ENCODE data around the gene ERCC1.

Gene ERCC1

GRCh38 chr19:45445139-45445538, 21.4 kb upstream of the ERCC1 start:
- no peaks in the 10 kb centered on the region for H3K27me3 ChIP-seq (ENCODE audit: control insufficient read depth in 5 of 5, insufficient read depth in 4 of 5, low read length in 5 of 5)
- peak overlapping the region in 1 of 5 donors; percentile 70 for H3K4me3 ChIP-seq (ENCODE audit: low read depth in 1 of 5, low read length in 5 of 5)
- H3K36me3 ChIP-seq (ENCODE audit: control insufficient read depth in 5 of 5, insufficient read depth in 5 of 5, low read length in 5 of 5): no peaks in the 10 kb centered on the region
- H3K9me3 ChIP-seq (ENCODE audit: control insufficient read depth in 5 of 5, low read length in 5 of 5): no peaks in the 10 kb centered on the region
- H3K27ac ChIP-seq (ENCODE audit: low read depth, low read length): peak overlapping the region; percentile 92
- H3K9ac ChIP-seq (ENCODE audit: low read length in 5 of 5): no peak overlapping the region
- H3K4me1 ChIP-seq (ENCODE audit: control insufficient read depth in 5 of 5, insufficient read depth in 5 of 5, low read length in 5 of 5): peaks cover 4 to 39% (median 35%) of the 10 kb centered on the region in 5 donors

GRCh38 chr19:45444318-45445041, 20.8 kb upstream of the ERCC1 start:
- Histone ChIP-seq H3K36me3 (ENCODE audit: control insufficient read depth in 5 of 5, insufficient read depth in 5 of 5, low read length in 5 of 5) (no peaks in the 10 kb centered on the region), H3K9me3 (ENCODE audit: control insufficient read depth in 5 of 5, low read length in 5 of 5) (no peaks in the 10 kb centered on the region), H3K27me3 (ENCODE audit: control insufficient read depth in 5 of 5, insufficient read depth in 4 of 5, low read length in 5 of 5) (no peaks in the 10 kb centered on the region), H3K9ac (ENCODE audit: low read length in 5 of 5) (peak overlapping the region in 4 of 5 donors; percentile 45 to 69 (median 62)), H3K27ac (ENCODE audit: low read depth, low read length) (peak overlapping the region; percentile 92), H3K4me1 (ENCODE audit: control insufficient read depth in 5 of 5, insufficient read depth in 5 of 5, low read length in 5 of 5) (peaks cover 4 to 37% (median 33%) of the 10 kb centered on the region in 5 donors), H3K4me3 (ENCODE audit: low read depth in 1 of 5, low read length in 5 of 5) (peak overlapping the region; percentile 41 to 70 (median 59))

- Histone ChIP-seq H3K4me3 (ENCODE audit: low read depth in 1 of 5, low read length in 5 of 5) (peak overlapping the region; percentile 55 to 79 (median 66)), H3K36me3 (ENCODE audit: control insufficient read depth in 5 of 5, insufficient read depth in 5 of 5, low read length in 5 of 5) (no peaks in the 10 kb centered on the region), H3K4me1 (ENCODE audit: control insufficient read depth in 5 of 5, insufficient read depth in 5 of 5, low read length in 5 of 5) (peaks cover 4 to 34% (median 33%) of the 10 kb centered on the region in 5 donors), H3K27ac (ENCODE audit: low read depth, low read length) (peak overlapping the region; percentile 92), H3K27me3 (ENCODE audit: control insufficient read depth in 5 of 5, insufficient read depth in 4 of 5, low read length in 5 of 5) (no peaks in the 10 kb centered on the region), H3K9me3 (ENCODE audit: control insufficient read depth in 5 of 5, low read length in 5 of 5) (no peaks in the 10 kb centered on the region), H3K9ac (ENCODE audit: low read length in 5 of 5) (peak overlapping the region; percentile 63 to 85 (median 68))
Observed at GRCh38 chr19:45443462-45444317, 20.0 kb upstream of the ERCC1 start.

- H3K27me3 ChIP-seq (ENCODE audit: control insufficient read depth in 5 of 5, insufficient read depth in 4 of 5, low read length in 5 of 5): no peaks in the 10 kb centered on the region
- peak overlapping the region in 2 of 5 donors; percentile 33 to 80 for H3K9ac ChIP-seq (ENCODE audit: low read length in 5 of 5)
- peak overlapping the region; percentile 30 to 77 (median 55) for H3K4me3 ChIP-seq (ENCODE audit: low read depth in 1 of 5, low read length in 5 of 5)
- H3K4me1 ChIP-seq (ENCODE audit: control insufficient read depth in 5 of 5, insufficient read depth in 5 of 5, low read length in 5 of 5): peaks cover 4 to 34% (median 33%) of the 10 kb centered on the region in 5 donors
- peak overlapping the region; percentile 92 for H3K27ac ChIP-seq (ENCODE audit: low read depth, low read length)
- no peaks in the 10 kb centered on the region for H3K9me3 ChIP-seq (ENCODE audit: control insufficient read depth in 5 of 5, low read length in 5 of 5)
- no peaks in the 10 kb centered on the region for H3K36me3 ChIP-seq (ENCODE audit: control insufficient read depth in 5 of 5, insufficient read depth in 5 of 5, low read length in 5 of 5)
Observed at GRCh38 chr19:45442778-45443461, 19.2 kb upstream of the ERCC1 start.

GRCh38 chr19:45442408-45442777, 18.7 kb upstream of the ERCC1 start:
- Histone ChIP-seq H3K9me3 (ENCODE audit: control insufficient read depth in 5 of 5, low read length in 5 of 5) (no peaks in the 10 kb centered on the region), H3K27ac (ENCODE audit: low read depth, low read length) (peak overlapping the region; percentile 92), H3K27me3 (ENCODE audit: control insufficient read depth in 5 of 5, insufficient read depth in 4 of 5, low read length in 5 of 5) (no peaks in the 10 kb centered on the region), H3K4me3 (ENCODE audit: low read depth in 1 of 5, low read length in 5 of 5) (no peak overlapping the region), H3K4me1 (ENCODE audit: control insufficient read depth in 5 of 5, insufficient read depth in 5 of 5, low read length in 5 of 5) (peaks cover 4 to 34% (median 33%) of the 10 kb centered on the region in 5 donors), H3K9ac (ENCODE audit: low read length in 5 of 5) (no peak overlapping the region), H3K36me3 (ENCODE audit: control insufficient read depth in 5 of 5, insufficient read depth in 5 of 5, low read length in 5 of 5) (no peaks in the 10 kb centered on the region)

GRCh38 chr19:45440873-45441654, 17.3 kb upstream of the ERCC1 start:
- H3K27ac ChIP-seq (ENCODE audit: low read depth, low read length): peak overlapping the region; percentile 84
- H3K36me3 ChIP-seq (ENCODE audit: control insufficient read depth in 5 of 5, insufficient read depth in 5 of 5, low read length in 5 of 5): no peaks in the 10 kb centered on the region
- H3K9me3 ChIP-seq (ENCODE audit: control insufficient read depth in 5 of 5, low read length in 5 of 5): no peaks in the 10 kb centered on the region
- H3K4me1 ChIP-seq (ENCODE audit: control insufficient read depth in 5 of 5, insufficient read depth in 5 of 5, low read length in 5 of 5): peaks cover 4 to 34% (median 33%) of the 10 kb centered on the region in 5 donors
- peak overlapping the region in 1 of 5 donors; percentile 67 for H3K4me3 ChIP-seq (ENCODE audit: low read depth in 1 of 5, low read length in 5 of 5)
- H3K9ac ChIP-seq (ENCODE audit: low read length in 5 of 5): no peak overlapping the region
- no peaks in the 10 kb centered on the region for H3K27me3 ChIP-seq (ENCODE audit: control insufficient read depth in 5 of 5, insufficient read depth in 4 of 5, low read length in 5 of 5)

GRCh38 chr19:45440259-45440638, 16.5 kb upstream of the ERCC1 start:
- Histone ChIP-seq H3K4me3 (ENCODE audit: low read depth in 1 of 5, low read length in 5 of 5) (peak overlapping the region; percentile 55 to 67 (median 59)), H3K27ac (ENCODE audit: low read depth, low read length) (peak overlapping the region; percentile 84), H3K9ac (ENCODE audit: low read length in 5 of 5) (peak overlapping the region in 2 of 5 donors; percentile 73 to 76)

GRCh38 chr19:45439569-45440258, 16.0 kb upstream of the ERCC1 start:
- H3K4me3 ChIP-seq (ENCODE audit: low read depth in 1 of 5, low read length in 5 of 5): peak overlapping the region; percentile 55 to 67 (median 59)
- peaks cover 4 to 28% (median 26%) of the 10 kb centered on the region in 5 donors for H3K4me1 ChIP-seq (ENCODE audit: control insufficient read depth in 5 of 5, insufficient read depth in 5 of 5, low read length in 5 of 5)
- H3K36me3 ChIP-seq (ENCODE audit: control insufficient read depth in 5 of 5, insufficient read depth in 5 of 5, low read length in 5 of 5): no peaks in the 10 kb centered on the region
- H3K9me3 ChIP-seq (ENCODE audit: control insufficient read depth in 5 of 5, low read length in 5 of 5): no peaks in the 10 kb centered on the region
- no peaks in the 10 kb centered on the region for H3K27me3 ChIP-seq (ENCODE audit: control insufficient read depth in 5 of 5, insufficient read depth in 4 of 5, low read length in 5 of 5)
- peak overlapping the region; percentile 84 for H3K27ac ChIP-seq (ENCODE audit: low read depth, low read length)
- peak overlapping the region in 3 of 5 donors; percentile 70 to 76 (median 73) for H3K9ac ChIP-seq (ENCODE audit: low read length in 5 of 5)

More at GRCh38 chr19:45440259-45440638, 16.5 kb upstream of the ERCC1 start:
- Histone ChIP-seq H3K27me3 (ENCODE audit: control insufficient read depth in 5 of 5, insufficient read depth in 4 of 5, low read length in 5 of 5) (no peaks in the 10 kb centered on the region), H3K4me1 (ENCODE audit: control insufficient read depth in 5 of 5, insufficient read depth in 5 of 5, low read length in 5 of 5) (peaks cover 4 to 33% (median 30%) of the 10 kb centered on the region in 5 donors), H3K9me3 (ENCODE audit: control insufficient read depth in 5 of 5, low read length in 5 of 5) (no peaks in the 10 kb centered on the region), H3K36me3 (ENCODE audit: control insufficient read depth in 5 of 5, insufficient read depth in 5 of 5, low read length in 5 of 5) (no peaks in the 10 kb centered on the region)

GRCh38 chr19:45439190-45439568, 15.5 kb upstream of the ERCC1 start:
- peak overlapping the region; percentile 84 for H3K27ac ChIP-seq (ENCODE audit: low read depth, low read length)
- peak overlapping the region in 3 of 5 donors; percentile 70 to 76 (median 73) for H3K9ac ChIP-seq (ENCODE audit: low read length in 5 of 5)
- H3K36me3 ChIP-seq (ENCODE audit: control insufficient read depth in 5 of 5, insufficient read depth in 5 of 5, low read length in 5 of 5): no peaks in the 10 kb centered on the region
- H3K27me3 ChIP-seq (ENCODE audit: control insufficient read depth in 5 of 5, insufficient read depth in 4 of 5, low read length in 5 of 5): no peaks in the 10 kb centered on the region
- peak overlapping the region in 3 of 5 donors; percentile 55 to 67 (median 64) for H3K4me3 ChIP-seq (ENCODE audit: low read depth in 1 of 5, low read length in 5 of 5)
- peaks cover 0 to 24% (median 21%) of the 10 kb centered on the region in 5 donors for H3K4me1 ChIP-seq (ENCODE audit: control insufficient read depth in 5 of 5, insufficient read depth in 5 of 5, low read length in 5 of 5)
- no peaks in the 10 kb centered on the region for H3K9me3 ChIP-seq (ENCODE audit: control insufficient read depth in 5 of 5, low read length in 5 of 5)

All from subcutaneous abdominal adipose tissue (tissue), 5 donors.